NK-92 treated with Interleukin-12 subunit alpha and Interleukin-12 subunit beta, amount 100 ng/mL, for 24 hours (cell line): ENCODE measurements around the gene WDSUB1.

Experiments
- DNase-seq: peaks from one replicate; lab custom pipeline; 2025; lab: John Stamatoyannopoulos, UW

WDSUB1 gene

GRCh38 chr2:159224061-159224813 is 62.3 kb downstream of the WDSUB1 start:
- DNase-seq, result no peak

DNA sequence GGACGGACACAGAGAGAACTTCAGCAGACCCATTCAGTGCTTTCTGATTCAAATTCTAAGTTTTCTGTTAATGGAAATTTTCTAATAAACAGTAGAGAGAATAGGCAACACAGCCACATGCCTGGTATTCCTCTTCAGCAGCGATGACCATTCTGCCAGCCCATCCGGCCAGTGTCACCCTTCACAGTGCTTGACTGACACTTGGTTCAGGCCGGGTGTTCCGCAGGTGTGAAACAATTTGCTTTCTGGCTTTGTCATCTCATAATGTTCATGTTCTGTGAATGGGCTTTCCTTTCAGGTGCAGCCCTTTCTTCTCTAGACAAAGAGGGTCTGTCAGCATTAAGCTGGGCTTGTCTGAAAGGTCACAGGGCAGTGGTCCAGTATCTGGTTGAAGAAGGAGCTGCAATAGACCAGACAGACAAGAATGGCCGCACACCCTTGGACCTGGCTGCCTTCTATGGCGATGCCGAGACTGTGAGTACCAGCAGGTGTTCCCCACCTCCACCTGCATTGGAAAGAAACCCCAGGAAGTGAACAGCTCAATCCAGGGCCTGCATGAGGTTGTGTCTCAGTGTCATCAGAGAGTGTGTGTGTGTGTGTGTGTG is 67.0 kb downstream of the WDSUB1 start:
- DNase-seq, result no peak

- DNase-seq, result no peak
Measured at GRCh38 chr2:159218389-159218788, 68.1 kb downstream of the WDSUB1 start.

GRCh38 chr2:159217676-159218075 is 68.8 kb downstream of the WDSUB1 start:
- no peak for DNase-seq

DNA sequence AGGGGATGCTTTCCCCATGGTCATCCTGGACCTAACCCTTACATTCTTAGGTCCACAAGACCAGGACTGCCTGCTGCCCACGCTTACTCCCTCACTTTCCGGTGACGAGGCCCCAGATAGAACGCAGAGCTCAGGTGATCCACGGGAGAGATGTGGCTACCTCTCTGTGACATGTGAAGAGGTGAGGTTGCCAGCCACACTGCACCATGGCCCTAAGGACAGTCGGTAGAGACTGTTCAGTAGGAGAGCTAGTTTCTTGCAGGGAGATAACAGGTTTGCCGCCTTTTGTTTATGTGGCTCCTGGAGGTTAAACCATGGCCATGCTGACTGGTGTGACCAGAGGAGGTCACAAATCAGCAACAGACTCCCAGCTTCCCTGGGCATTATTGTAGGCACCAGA is 71.4 kb downstream of the WDSUB1 start:
- no peak for DNase-seq

GRCh38 chr2:159214325-159214865 is 72.1 kb downstream of the WDSUB1 start:
- DNase-seq, result no peak

- DNase-seq, result no peak
Measured at GRCh38 chr2:159213296-159213695, 73.2 kb downstream of the WDSUB1 start.

GRCh38 chr2:159211447-159212396 is 74.8 kb downstream of the WDSUB1 start:
- DNase-seq, result no peak

DNA sequence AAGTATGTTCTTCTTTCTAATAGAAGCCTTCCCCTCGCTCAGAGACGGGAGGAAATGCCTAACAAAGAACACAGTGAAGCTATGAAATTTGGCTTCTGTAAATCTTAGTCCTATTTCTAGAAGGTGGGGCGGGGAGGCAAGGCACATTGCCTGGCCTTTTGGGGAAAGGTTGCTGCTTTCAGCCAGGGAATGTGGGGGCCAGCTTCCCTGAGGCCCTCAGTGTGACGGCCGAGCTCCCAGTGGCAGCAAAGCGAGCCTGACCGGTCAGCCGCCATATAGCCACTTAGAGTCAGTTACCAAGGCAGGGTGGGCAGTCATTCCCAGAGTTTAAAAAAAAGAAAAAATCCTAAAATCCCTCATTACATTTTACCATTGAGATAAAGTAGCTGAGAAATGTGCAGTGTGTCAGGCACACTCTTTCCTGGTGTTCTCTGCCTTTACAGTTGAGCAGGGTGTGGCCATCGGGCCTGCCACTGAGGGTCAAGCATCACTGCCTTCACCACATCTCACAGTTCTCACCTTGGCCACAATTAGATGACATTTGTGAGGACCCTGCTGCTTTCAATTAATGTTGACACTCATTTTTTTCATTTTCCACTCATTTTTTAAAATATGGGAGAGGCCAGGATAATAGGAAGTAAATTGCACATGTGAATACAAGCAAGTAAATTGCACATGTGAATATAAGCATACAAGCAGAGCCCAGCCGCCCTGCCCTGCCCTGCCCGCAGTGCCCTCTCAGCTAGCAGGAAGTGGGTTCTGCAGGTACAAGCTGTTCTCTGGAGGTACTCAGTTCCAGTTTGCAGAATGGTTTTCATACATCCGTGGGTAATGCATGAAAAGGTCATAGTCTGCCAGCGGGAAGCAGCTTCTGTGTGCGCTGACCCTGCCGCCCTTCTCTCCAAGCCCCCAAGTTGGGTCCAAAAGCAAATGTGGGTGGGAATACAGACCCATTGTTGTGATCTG is 76.9 kb downstream of the WDSUB1 start:
- peak; percentile 50 for DNase-seq

DNA sequence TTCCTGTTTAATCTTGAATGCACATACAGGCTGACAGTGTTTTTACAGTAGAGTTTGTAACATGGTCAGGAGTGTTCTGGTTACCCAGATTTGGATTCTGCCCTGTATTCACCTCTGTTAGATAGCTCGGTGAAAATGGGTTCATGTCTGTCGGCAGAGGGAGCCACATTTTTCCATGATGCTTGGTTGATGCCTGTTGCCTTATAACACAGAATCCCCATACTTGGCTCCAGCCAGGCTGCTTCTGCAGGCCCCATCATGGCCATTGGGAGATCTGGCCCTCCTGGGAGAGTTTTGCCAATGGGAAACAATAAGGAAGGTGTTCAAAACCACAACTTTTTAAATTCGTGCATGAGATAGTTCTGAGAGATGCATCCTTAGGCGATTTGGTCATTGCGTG is 78.1 kb downstream of the WDSUB1 start:
- DNase-seq, result no peak

GRCh38 chr2:159206736-159207380 is 79.6 kb downstream of the WDSUB1 start:
- DNase-seq, result no peak

- DNase-seq, result no peak
Measured at GRCh38 chr2:159204381-159205144, 81.9 kb downstream of the WDSUB1 start.

DNA sequence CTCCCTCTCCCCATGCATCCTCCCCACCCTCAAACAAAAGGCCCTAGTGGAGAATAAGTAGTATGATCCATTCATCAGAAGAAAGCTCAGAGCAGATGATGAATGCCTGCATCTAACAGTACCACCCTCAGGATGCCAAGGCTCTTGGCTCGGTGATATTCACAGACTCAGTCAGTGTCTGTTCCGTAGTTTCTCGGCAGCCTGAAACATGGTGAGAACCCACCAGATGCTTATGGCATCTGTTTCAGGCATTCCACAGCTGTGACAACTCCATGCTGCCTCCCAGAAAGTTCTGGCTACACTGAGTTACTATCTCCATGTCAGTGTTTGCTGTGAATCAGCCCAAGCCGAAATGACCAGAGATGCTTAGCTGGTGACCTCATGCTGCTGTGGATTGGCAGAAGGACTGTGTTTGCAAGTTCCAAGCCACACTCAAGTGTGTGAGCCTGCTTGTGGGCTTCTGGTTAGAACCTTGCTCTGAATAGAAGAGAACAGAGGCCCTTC is 83.9 kb downstream of the WDSUB1 start:
- DNase-seq, result no peak

GRCh38 chr2:159201360-159202063 is 85.0 kb downstream of the WDSUB1 start:
- peak; percentile 31 for DNase-seq

DNA sequence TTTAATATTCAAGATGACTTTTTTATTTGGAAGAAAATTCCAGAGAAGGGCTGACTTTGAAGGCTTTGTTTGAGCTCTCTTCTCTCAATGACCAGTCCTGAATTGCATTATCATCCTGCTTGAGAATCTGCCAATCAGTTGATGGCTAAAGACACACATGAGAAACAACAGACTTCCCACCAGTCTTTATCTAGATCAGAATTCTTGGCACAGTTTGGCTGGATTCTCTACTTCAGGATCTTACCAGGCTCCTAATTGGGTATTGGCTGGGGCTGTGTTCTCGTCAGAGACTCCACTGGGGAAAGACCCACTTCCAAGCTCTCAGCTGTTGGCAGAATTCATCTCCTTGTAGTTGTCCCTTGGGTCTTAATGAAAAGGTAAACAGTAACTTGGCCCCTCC is 86.0 kb downstream of the WDSUB1 start:
- no peak for DNase-seq

- no peak for DNase-seq
Measured at GRCh38 chr2:159199761-159200465, 86.6 kb downstream of the WDSUB1 start.

GRCh38 chr2:159199236-159199635 is 87.3 kb downstream of the WDSUB1 start:
- DNase-seq, result no peak

DNA sequence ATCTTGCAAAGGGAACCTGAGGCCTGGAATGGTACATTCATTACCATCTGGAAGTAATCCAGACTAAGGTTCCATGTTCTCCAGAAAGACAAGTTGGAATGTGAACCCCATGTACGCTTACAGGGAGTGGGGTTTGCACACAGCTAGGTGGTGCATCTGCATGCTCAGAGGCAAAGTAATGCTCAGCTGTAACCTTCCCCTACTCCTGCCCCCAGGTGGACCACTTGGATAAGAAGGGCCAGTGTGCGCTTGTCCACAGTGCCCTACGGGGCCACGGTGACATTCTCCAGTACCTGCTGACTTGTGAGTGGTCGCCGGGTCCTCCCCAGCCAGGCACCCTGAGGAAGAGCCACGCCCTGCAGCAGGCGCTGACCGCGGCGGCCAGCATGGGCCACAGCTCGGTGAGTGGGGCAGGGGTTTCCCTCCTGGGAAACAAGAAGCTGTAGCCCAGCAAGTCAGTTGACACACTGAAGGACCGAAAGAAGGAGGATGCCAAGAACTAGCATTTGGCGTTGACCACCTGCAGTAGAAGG is 90.0 kb downstream of the WDSUB1 start:
- DNase-seq, result no peak
